Fibroblast of skin of left biceps (primary cell): ENCODE results near the gene ANO3.

Experiments
- DNase-seq, 2 experiments: peaks; one replicate each; pipeline ENCODE4 v3.0.0-alpha.2; 2013; ENCODE audit warnings: low read depth in 2 of 2

ANO3 gene

DNA sequence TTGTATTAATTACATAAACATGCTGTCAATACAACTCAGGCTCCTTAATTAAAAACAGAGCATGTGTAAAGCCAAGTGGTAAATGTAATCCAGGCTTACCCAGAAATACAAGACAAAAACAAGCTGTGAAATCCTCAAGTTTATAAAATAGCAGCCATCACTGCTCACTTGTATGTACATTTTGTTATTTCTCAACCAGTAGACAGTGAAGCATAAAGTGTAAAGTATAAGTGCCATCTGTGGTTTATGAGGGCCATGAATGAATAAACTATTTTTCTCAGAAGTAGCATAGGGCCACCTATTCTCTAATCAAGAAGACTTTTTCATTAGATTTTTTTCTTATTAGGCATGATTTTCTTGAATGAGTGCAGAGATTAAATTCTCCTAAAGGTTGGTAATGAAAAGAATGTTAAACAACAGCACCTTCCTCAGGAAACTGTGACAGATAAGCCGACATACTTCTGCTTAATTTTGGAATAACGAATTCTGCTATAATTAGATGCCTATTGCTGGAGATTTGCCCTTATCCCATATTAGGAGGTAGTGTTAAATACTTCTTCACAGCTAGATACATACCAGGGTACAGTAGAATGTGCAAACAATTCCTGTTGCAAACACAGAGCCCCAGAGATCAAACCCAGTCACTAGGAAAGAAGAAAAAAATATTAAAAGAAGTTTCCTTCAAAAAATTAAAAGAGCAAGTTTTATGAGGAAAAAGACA, 377.0 kb downstream of the ANO3 start:
- no peak for DNase-seq

GRCh38 chr11:26710489-26710888, 378.6 kb downstream of the ANO3 start:
- DNase-seq: no peak

- DNase-seq: no peak
These were observed 380.6 kb downstream of the ANO3 start for GRCh38 chr11:26712497-26712896.
